HTR-8/SVneo (cell line): Measurements from ENCODE around the gene RARG.
"Not testable (repeated sequence)": the region's sequence is repeated elsewhere in the genome, so short reads cannot be mapped to it uniquely, and the experiment has no call there.

Experiments
- DNase-seq: peaks from one replicate; pipeline ENCODE4 v3.0.0; 2011; ENCODE audit warnings: low spot score, mixed read lengths; ENCODE audit not compliant: insufficient read length
- FAIRE-seq: peaks from 2 replicates; lab custom pipeline; 2011; peaks lifted over from hg19 to GRCh38; lab: Jason Lieb, UNC

RARG gene

DNA sequence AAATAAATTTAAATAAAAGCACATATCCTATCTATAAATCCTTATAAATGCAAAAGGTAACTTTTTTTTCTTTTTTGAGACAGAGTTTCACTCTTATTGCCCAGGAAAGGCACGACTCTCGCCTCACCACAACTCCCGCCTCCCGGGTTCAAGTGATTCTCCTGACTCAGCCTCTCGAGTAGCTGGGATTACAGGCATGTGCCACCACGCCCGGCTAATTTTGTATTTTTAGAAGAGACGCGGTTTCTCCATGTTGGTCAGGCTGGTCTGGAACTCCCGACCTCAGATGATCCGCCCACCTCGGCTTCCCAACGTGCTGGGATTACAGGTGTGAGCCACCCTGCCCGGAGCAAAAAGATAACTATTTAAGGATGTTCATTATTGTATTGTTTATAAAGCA, 53.2 kb downstream of the RARG start:
- not testable (repeated sequence) for DNase-seq, FAIRE-seq

DNA sequence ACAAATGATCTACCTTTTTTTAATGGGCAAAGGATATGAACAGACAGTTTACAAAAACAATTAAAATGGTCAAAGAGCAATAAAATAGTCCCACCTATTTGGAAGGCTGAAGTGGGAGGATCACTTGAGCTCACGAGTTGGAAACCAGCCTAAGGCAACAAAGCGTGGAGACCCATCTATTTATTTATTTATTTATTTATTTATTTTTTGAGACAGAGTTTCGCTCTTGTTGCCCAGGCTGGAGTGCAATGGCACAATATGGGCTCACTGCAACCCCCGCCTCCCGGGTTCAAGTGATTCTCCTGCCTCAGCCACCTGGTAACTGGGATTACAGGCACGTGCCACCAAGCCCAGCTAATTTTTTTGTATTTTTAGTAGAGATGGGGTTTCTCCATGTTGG, 54.6 kb downstream of the RARG start:
- not testable (repeated sequence) for FAIRE-seq

DNA sequence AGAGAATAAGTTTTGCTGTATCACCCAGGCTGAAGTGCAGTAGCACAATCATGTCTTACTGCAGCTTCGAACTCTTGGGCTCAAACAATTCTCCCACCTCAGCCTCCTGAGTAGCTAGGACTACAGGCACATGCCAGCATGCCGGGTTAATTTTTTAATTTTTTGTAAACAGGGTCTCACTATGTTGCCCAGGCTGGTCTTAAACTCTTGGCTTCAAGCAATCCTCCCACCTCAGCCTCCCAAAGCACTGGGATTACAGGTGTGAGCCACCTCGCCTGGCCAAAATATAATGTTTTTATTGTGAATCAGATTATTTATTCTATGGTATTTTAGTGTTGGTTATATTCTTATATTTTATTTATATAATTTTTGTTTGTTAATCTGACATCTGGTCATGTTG, 55.3 kb downstream of the RARG start:
- DNase-seq = no peak
- no peak for FAIRE-seq

More for the DNA sequence above, 54.6 kb downstream of the RARG start:
- DNase-seq = not testable (repeated sequence)

DNA sequence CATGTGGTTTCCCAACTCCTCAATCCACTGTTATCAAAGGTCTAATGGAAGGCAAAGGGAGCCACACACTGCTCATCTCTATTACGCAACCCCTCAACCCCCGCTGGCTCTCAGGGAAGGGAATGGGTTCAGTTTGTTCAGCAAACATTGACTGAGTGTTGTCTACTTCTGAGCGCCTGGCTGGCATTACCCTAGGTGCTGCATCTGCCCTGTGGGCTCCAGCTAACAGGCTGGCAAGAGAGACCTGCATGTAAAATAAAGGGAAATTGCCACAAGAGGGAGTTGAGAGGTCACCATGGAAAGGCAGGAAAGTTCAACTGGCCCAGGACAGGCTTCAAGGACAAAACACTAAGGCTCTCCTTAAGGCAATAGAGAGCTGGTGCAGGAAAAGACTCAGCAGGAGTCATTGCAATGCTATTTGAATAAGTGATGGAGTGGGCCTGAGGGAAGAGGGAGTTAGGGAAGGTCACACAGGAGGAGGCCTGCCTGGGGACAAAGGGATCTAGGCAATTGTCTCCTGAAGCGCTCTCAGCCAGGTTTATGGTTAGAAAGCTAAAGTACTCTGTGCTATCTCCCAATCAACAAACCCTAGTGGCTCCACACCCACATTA, 57.0 kb downstream of the RARG start:
- DNase-seq (peak; percentile 35), FAIRE-seq (no peak)

DNA sequence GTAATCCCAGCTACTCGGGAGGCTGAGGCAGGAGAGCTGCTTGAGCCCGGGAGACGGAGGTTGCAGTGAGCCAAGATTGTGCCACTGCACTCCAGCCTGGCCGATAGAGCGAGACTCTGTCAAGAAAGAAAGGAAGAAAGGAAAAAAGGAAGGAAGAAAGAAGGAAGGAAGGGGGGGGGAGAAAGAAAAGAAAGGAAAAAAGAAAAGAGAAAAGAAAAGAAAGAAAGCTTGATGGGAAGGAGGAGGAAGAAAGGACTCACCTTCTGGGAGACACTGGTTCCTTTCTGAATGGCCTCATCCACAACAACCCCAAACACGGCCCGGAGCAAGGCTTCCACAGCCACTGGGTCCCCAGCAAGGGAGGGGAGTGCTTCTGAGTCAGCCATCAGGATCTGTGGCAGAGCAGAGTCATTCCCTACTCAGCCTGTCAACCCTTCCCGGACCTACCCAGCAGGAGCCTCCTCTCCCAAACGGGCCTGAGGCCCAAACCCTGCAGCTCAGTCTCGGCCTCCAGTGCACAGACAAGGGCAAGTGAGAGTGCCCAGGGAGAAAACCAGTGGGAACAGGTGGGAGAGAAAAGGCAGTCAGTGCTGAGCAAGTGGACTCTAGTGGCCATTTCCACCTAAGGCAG, 58.8 kb downstream of the RARG start:
- DNase-seq = no peak
- no peak for FAIRE-seq

DNA sequence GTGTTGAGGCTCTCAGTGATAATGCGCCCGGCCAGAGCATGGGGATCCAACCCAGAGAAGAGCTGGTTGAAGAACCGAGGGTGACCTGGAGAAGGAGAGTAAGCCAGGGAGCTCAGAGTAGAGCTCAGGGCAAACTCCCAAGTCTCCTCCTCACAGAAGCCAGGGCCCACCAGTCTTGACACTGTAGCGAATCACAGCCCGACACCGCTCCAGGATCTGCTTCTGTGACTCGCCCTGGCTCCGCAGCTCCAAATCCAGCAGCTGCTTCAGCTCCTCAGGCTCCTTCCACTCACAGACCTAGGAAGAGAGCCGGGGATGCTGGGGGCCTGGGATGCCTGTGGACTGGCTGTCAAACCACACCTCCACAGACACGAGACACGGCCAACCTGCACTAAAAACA, 59.7 kb downstream of the RARG start:
- DNase-seq (no peak), FAIRE-seq (no peak)

DNA sequence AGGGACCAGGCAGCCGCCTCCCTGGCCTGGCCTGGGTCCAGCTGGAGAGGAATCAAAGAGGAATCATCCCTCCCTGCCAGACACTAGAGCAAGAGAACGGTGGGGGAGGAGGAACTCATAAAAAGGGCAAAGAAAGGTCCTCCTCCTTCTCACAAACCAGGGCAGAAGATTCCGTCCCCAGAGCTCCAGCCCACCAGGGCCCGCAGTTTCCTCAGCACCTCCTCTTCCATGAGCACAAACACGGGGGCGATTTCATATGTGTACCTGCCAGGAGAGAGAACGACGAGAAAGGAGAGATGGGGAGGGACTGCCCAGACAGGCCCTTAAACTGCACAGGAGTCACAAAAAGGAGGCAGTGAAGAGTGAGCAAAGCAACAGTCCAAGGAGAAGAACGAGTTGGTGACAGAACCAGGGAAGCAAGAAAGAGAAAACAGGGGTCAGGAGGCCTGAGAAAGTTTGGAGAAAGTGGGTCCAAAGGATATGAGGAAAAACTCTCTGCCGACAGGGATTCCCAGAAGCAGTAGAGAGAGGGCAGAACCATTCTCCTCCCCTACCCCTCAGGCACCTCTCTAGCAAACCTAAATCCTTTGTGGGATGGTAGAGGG, 60.2 kb downstream of the RARG start:
- FAIRE-seq (no peak), DNase-seq (no peak)

DNA sequence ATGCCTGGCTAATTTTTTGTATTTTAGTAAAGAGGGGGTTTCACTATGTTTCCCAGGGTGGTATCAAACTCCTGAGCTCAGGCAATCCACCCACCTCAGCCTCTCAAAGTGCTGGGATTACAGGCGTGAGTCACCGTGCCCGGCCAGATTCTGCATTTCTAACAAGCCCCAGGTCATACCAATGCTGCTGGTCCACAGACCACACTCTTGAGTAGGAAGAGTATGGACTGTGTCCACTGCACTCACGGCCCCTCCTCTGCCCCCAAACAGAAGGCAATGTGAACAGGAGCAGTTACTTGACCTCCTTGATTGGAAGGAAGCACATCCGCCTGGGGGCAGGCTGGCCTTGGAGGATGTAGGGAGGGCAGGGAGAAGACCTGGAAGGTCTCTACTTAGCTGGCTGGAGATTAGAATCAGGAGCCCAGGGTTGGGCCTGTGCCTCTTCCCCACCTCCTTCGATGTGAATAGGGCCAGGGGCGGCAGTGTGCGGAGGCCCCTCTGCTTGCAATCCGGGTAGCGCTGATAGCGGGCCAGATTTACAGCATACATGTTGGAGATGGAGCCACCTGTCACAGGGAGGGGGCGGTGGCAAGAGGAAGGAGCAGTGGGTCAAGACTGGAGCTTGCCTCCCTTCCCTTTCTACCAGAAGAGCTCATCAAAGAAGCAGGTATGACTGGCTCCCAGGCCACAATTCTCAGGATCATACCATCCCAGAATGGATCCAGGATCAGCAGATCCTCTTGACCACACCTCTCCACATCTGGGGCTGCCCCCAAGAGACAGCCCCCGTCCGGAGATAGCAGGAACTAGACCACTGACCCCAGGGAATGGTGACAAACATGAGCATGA, 60.9 kb downstream of the RARG start:
- FAIRE-seq (no peak), DNase-seq (no peak)

DNA sequence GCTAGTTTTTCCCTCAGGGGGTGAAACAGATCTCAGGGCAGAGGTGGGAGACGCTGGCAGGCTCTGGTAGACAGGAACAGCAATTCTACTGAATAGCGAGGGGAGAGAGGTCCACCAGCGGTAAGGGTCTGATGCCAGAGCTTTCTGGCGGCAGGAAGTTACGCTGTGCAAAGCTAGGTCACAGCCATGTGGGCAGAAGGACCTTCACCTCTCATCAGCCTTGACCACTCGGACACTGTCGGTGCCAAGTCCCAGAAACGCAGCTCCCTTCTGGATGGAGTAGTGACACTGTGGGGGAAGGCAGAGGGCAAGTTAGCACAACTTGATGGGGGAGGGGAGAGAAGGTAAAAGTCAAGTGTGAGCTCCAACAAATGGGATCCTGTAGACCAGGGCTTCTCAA, 61.8 kb downstream of the RARG start:
- DNase-seq (no peak), FAIRE-seq (no peak)

DNA sequence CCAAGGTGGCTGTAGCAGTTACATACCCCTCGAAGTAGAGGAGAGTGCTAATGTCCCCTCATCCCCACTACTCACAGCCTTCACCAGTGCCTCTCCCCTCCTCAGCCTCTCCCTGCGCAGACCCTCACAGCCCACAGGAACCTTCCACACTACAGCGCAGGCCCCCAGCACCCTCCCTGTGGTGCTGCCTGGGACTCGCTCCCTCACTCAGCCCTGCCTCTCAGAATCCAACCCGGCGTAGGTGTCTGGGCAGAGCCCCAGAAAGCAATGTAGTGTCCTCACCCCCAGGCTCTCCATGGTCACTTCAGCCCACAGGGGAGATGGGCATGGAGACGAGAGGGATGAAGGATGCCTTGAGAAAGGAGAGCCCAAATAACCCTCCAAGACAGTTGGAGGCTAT, 62.4 kb downstream of the RARG start:
- FAIRE-seq = no peak

DNA sequence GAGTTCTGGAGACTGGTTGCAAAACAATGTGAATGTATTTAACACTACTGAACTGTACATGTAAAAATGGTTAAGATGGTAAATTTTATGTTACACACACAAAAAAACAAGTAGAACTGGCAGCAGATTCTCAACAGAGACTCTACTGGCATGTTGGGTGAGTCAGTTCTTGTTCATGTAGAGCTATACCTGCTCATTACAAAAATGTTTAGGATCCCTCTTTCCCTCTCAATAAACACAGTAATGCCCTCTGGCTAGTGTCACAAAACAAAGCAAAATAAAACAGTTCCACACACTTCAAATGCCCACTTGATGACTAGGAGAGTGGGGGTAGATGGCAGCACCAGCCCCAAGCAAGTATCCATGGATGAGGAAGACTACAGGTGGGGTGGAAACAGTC, 65.2 kb downstream of the RARG start:
- DNase-seq (no peak), FAIRE-seq (no peak)

More for the DNA sequence above, 62.4 kb downstream of the RARG start:
- no peak for DNase-seq

DNA sequence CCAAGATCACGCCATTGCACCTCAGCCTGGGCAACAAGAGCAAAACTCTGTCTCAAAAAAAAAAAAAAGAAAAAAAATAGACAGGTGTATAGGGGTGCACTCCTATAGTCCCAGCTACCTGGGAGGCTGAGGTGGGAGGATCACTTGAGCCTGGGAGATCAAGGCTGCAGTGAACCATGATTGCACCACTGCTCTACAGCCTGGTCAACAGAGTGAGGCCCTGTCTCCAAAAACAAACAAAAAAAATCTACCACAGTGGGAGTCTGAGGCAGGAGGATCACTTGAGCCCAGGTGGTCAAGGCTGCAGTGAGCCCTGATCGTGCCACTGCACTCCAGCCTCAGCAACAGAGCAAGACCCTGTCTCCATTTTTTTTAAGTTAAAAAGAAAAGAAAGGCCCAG, 69.0 kb downstream of the RARG start:
- FAIRE-seq, DNase-seq: not testable (repeated sequence)

DNA sequence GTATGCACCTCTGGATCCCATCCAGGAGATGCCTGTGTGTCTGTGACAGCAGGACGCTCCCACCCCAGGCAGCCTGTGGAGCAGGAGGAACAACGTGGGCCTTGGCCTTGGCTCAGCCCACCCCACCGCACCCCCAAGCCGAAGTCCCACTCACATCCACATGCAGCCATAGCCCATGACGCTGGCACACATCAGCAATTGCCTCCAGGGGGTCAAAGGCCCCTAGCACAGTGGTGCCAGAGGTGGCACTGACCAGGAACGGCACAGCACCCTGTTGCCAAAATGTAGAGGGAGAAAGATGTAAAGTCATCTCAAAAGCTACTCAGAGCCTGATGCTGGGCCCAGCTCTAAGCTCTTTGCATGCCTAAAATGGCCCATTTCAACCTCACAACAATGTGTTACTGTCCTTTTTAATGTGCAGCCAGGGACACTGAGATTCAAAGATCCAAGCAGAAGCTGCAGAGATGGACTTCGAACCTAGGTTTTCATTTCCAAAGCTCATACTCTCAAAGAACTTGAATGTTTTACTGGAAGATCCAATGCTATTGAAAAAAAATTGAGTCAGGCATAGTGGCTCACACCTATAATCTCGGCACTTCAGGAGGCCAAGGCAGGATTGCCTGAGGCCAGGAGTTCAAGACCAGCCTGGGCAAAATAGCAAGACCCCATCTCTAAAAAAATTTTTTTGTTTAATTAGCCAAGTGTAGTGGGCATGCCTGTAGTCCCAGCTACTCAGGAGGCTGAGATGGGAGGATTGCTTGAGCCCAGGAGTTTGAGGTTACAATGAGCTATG, 70.7 kb downstream of the RARG start:
- DNase-seq (no peak), FAIRE-seq (no peak)

DNA sequence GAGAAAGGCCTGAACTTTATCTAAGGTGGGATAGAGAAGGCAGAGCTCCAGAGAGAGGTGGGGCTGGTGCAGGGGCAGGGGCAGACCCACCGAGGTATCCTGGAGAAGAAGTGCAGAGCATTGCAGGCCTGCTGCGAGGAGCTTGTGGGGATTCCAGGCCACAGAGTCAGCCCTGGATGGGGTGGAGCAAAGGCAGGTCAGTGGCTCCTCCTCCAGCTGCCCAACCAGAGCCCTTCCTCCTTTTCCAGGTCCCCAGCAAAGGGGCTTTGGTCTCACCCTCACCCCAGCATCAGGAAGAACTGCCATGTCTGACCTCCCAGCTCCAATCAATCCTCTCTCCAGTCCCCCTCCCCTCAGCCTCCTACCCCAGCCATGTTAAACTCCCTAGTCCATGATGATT, 71.3 kb downstream of the RARG start:
- FAIRE-seq = no peak
- no peak for DNase-seq
